ENCODE data around the gene KCTD5. TPM values are rescaled to one million over a fixed set of nuclear protein-coding genes. Genes with fewer than 3 reads are reported as not detected.

KCTD5 gene
- total RNA-seq, 1 experiment from 2014 or later: 57.7 TPM

DNA sequence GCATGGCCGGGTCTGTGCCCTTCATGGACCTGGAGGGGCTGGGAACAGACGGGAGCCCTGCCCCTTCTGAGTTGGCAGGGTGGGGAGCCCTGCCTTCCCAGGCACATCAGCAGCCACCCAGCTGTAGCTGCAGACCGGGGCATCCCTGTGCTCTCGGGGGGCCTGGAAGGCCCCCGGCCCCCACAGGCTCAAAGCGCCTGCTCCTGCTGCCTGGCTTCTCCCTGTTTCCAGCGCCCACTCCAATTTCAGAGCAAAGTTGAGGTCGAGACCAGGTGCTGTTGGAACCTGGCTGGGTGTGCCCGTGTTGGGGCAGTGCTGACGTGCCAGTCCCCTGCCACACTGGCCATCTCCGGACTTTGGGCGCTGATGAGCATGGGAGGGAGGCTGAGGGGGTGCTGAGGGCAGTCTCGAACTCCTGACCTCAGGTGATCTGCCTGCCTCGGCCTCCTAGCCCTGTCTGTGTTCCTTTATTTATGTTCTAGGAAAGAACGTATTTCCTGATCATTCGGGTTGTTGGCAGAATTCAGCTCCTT, 42.6 kb downstream of the KCTD5 start:
- H3K9me3 ChIP-seq (replicated peaks): no peaks in the 10 kb centered on the region
- no peak overlapping the region for H3K27ac ChIP-seq
- H3K4me1 ChIP-seq (replicated peaks): peaks cover 15% of the 10 kb centered on the region; the same call in 1 of the 2 replicates
- no peak overlapping the region for H3K4me3 ChIP-seq
- H3K27me3 ChIP-seq (replicated peaks): peaks cover 15% of the 10 kb centered on the region
- DNase-seq (ENCODE audit: low read depth in 1 of 2, low spot score in 2 of 2): no peak
- no peaks in the 10 kb centered on the region for H3K36me3 ChIP-seq

- Histone ChIP-seq H3K9me3 (replicated peaks) (no peaks in the 10 kb centered on the region), H3K4me3 (no peak overlapping the region), H3K27me3 (replicated peaks) (peaks cover 23% of the 10 kb centered on the region), H3K4me1 (replicated peaks) (peaks cover 7% of the 10 kb centered on the region; the same call in 1 of the 2 replicates), H3K27ac (no peak overlapping the region), H3K36me3 (no peaks in the 10 kb centered on the region)
- DNase-seq (ENCODE audit: low read depth in 1 of 2, low spot score in 2 of 2): no peak
These were observed 44.6 kb downstream of the KCTD5 start for GRCh38 chr16:2726923-2727322.

DNA sequence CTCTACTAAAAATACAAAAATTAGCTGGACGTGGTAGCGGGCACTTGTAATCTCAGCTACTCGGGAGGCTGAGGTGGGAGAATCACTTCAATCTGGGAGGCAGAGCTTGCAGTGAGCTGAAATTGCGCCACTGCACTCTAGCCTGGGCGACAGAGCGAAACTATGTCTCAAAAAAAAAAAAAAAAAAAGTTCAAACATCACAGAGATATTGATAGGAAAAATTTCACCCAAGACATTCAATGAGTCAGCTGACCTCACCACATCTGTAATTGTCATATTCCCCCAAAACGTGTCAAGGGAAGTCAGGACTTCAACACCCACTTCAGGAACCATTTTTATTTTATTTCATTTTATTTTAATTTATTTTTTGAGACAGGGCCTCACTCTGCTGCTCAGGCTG, 45.7 kb downstream of the KCTD5 start:
- Histone ChIP-seq H3K36me3 (no peaks in the 10 kb centered on the region), H3K9me3 (replicated peaks) (no peaks in the 10 kb centered on the region), H3K27ac (no peak overlapping the region), H3K27me3 (replicated peaks) (peaks cover 23% of the 10 kb centered on the region), H3K4me3 (no peak overlapping the region), H3K4me1 (replicated peaks) (peaks cover 3% of the 10 kb centered on the region; the same call in 1 of the 2 replicates)
- no peak for DNase-seq (ENCODE audit: low read depth in 1 of 2, low spot score in 2 of 2)

DNA sequence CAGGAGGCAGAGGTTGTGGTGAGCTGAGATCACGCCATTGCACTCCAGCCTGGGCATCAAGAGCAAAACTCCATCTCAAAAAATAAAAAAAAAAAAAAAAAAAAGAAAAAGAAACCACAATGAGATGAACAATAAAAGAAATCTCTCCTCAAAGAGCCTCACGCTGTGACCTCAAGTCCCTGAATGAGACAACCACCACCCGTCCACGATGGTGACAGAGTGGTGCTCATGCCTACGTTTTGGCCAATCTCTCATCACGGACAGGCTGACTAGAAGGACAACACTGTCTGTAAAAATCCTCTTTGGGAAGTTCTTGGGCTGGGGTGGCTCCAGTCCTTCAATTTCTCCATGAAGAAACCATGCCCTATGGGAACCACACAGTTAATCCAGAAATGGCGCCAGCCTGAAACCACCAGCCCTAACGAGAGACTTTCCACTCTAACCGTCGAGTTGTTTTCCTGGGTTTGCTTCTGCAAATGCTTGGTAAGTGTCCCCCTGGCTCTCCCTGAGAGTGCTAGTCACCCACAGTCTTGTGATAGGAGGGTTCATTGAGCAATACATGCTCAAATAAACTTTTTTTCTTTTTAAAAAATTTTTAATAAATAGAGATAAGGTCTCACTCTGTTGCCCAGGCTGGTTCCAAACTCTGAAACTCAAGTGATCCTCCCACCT, 52.7 kb downstream of the KCTD5 start:
- no peaks in the 10 kb centered on the region for H3K4me1 ChIP-seq (replicated peaks)
- H3K27me3 ChIP-seq (replicated peaks): peaks cover 12% of the 10 kb centered on the region
- no peaks in the 10 kb centered on the region for H3K36me3 ChIP-seq
- H3K4me3 ChIP-seq: no peak overlapping the region
- no peak for DNase-seq (ENCODE audit: low read depth in 1 of 2, low spot score in 2 of 2)
- no peak overlapping the region for H3K27ac ChIP-seq
- H3K9me3 ChIP-seq (replicated peaks): no peaks in the 10 kb centered on the region

DNA sequence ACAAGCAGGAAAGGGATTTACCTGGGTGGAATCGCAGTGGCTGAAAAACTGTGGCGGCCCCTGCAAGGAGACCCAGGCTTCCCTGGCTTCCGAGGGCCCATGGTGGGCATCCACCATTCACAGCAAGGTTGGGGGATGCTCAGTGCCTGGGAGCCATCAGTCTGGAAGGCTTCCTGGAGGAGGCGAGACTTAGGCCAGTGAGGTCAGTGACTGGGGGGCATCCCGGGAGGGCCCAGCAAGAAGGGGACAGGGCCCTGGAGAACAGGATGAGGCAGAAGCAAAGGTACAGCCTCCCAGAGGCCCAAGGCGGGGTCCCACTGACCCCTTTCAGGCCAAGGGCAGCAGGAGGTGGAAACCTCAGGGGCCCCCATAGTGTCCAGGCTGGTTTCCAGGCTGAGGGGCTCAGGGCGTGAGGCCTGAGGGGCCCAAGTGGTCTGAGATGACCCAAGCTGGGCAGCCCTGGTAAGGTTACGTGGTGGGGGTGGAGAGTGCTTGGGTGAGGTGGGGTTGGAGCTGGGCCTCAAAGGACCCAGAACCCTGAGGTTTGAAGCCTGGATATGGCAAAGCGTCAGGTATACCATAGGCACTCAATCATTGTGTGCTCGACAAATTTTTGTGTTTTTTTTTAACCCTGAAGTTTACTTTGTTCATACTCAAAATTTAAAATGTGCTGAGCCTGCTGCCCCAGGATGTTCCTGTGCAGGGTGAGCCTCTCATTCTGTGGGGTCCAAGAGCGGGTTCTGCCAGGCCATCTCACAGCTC, 54.3 kb downstream of the KCTD5 start:
- Histone ChIP-seq H3K9me3 (replicated peaks) (no peaks in the 10 kb centered on the region), H3K4me1 (replicated peaks) (no peaks in the 10 kb centered on the region), H3K4me3 (no peak overlapping the region), H3K27me3 (replicated peaks) (peaks cover 5% of the 10 kb centered on the region), H3K36me3 (no peaks in the 10 kb centered on the region), H3K27ac (no peak overlapping the region)
- DNase-seq (ENCODE audit: low read depth in 1 of 2, low spot score in 2 of 2): no peak

DNA sequence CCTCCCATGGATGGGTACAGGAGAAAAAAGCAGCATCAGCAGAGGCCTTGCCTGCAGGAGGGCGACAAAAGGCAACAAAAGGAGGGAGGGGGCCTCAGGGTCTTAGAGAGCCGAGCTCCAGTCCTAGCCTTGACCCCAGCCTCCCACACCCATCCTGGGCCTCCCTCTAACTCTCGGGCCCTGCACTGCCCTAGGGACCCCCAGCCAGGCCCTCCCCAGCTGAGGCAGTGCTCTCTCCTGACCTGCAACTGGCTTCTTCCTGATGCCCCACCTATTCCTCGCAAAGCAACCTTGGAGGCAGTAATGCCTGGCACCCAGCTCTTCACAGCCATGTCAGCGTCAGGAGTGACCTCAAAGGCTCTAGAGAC, 54.9 kb downstream of the KCTD5 start:
- H3K9me3 ChIP-seq (replicated peaks): no peaks in the 10 kb centered on the region
- H3K27me3 ChIP-seq (replicated peaks): peaks cover 4% of the 10 kb centered on the region; the same call in 1 of the 2 replicates
- H3K4me3 ChIP-seq: no peak overlapping the region
- no peak overlapping the region for H3K27ac ChIP-seq
- no peaks in the 10 kb centered on the region for H3K4me1 ChIP-seq (replicated peaks)
- no peaks in the 10 kb centered on the region for H3K36me3 ChIP-seq
- no peak for DNase-seq (ENCODE audit: low read depth in 1 of 2, low spot score in 2 of 2)

DNA sequence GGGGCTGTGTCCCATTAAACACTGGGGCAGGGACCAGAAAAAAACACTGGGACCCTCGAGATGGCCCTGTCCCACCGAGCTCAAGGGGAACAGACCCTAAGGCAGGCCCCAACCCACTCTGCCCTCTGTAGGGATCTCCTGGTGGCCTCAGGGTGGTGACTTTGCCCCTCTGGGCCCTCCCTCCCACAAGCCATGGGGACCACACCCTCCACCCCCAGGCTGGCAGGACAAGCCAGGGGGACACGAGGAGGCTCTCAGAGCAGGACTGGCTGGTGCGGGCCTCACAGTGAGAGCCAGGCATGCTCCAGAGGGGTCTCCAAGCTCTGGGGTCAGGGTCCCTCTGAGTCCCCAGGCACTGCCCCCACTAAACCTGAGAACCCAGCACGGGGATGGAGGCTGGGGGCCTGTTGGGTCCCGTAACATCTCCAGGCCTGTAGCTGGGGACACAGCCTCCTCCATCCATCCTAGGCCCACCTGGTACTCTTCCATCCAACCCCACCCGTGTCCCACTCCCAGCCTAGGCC, 55.6 kb downstream of the KCTD5 start:
- H3K36me3 ChIP-seq: no peaks in the 10 kb centered on the region
- peaks cover 4% of the 10 kb centered on the region; the same call in 1 of the 2 replicates for H3K27me3 ChIP-seq (replicated peaks)
- no peaks in the 10 kb centered on the region for H3K9me3 ChIP-seq (replicated peaks)
- no peak overlapping the region for H3K4me3 ChIP-seq
- H3K27ac ChIP-seq: no peak overlapping the region
- H3K4me1 ChIP-seq (replicated peaks): no peaks in the 10 kb centered on the region
- no peak for DNase-seq (ENCODE audit: low read depth in 1 of 2, low spot score in 2 of 2)

- Histone ChIP-seq H3K36me3 (no peaks in the 10 kb centered on the region), H3K4me1 (replicated peaks) (no peaks in the 10 kb centered on the region), H3K9me3 (replicated peaks) (no peaks in the 10 kb centered on the region), H3K4me3 (no peak overlapping the region), H3K27ac (no peak overlapping the region), H3K27me3 (replicated peaks) (no peaks in the 10 kb centered on the region; the same call in 1 of the 2 replicates)
- DNase-seq (ENCODE audit: low read depth in 1 of 2, low spot score in 2 of 2): no peak
These were observed 56.3 kb downstream of the KCTD5 start for GRCh38 chr16:2738615-2739014.

GRCh38 chr16:2739625-2740430, 57.5 kb downstream of the KCTD5 start:
- Histone ChIP-seq H3K9me3 (replicated peaks) (no peaks in the 10 kb centered on the region), H3K36me3 (no peaks in the 10 kb centered on the region), H3K4me1 (replicated peaks) (no peaks in the 10 kb centered on the region), H3K4me3 (no peak overlapping the region), H3K27me3 (replicated peaks) (no peaks in the 10 kb centered on the region), H3K27ac (no peak overlapping the region)
- no peak for DNase-seq (ENCODE audit: low read depth in 1 of 2, low spot score in 2 of 2)

GRCh38 chr16:2740476-2740875, 58.2 kb downstream of the KCTD5 start:
- H3K27ac ChIP-seq: no peak overlapping the region
- no peaks in the 10 kb centered on the region for H3K36me3 ChIP-seq
- no peak for DNase-seq (ENCODE audit: low read depth in 1 of 2, low spot score in 2 of 2)
- no peaks in the 10 kb centered on the region for H3K4me1 ChIP-seq (replicated peaks)
- no peaks in the 10 kb centered on the region for H3K27me3 ChIP-seq (replicated peaks)
- H3K4me3 ChIP-seq: no peak overlapping the region
- no peaks in the 10 kb centered on the region for H3K9me3 ChIP-seq (replicated peaks)

DNA sequence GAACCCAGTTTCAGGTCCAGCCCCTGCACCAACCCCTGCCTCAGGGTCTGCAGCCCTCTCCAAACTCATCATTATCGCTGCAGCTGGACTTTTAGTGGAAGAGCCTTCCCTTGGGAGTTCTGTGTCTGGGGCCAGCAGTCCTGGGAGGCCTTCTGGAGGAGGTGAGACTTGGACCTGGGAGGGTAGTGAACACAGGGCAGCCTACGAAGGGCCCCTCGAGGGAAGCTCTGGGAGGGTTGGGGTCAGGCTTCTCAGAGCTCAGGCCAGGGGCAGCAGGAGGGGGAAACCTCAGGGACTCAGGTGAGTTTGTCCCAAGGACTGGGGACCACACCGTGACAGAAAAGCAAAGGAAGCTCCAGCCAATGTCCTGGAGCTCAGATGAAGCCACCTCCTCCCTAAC, 58.8 kb downstream of the KCTD5 start:
- no peak for DNase-seq (ENCODE audit: low read depth in 1 of 2, low spot score in 2 of 2)
- Histone ChIP-seq H3K4me3 (no peak overlapping the region), H3K36me3 (no peaks in the 10 kb centered on the region)

GRCh38 chr16:2742323-2743006, 60.1 kb downstream of the KCTD5 start:
- Histone ChIP-seq H3K27ac (no peak overlapping the region), H3K4me1 (replicated peaks) (no peaks in the 10 kb centered on the region), H3K36me3 (no peaks in the 10 kb centered on the region), H3K4me3 (no peak overlapping the region), H3K9me3 (replicated peaks) (no peaks in the 10 kb centered on the region), H3K27me3 (replicated peaks) (no peaks in the 10 kb centered on the region)
- no peak for DNase-seq (ENCODE audit: low read depth in 1 of 2, low spot score in 2 of 2)

More for the DNA sequence above, 58.8 kb downstream of the KCTD5 start:
- Histone ChIP-seq H3K4me1 (replicated peaks) (no peaks in the 10 kb centered on the region), H3K27me3 (replicated peaks) (no peaks in the 10 kb centered on the region), H3K27ac (no peak overlapping the region), H3K9me3 (replicated peaks) (no peaks in the 10 kb centered on the region)
